Measurements from ENCODE around the gene ICA1.

ICA1 gene

DNA sequence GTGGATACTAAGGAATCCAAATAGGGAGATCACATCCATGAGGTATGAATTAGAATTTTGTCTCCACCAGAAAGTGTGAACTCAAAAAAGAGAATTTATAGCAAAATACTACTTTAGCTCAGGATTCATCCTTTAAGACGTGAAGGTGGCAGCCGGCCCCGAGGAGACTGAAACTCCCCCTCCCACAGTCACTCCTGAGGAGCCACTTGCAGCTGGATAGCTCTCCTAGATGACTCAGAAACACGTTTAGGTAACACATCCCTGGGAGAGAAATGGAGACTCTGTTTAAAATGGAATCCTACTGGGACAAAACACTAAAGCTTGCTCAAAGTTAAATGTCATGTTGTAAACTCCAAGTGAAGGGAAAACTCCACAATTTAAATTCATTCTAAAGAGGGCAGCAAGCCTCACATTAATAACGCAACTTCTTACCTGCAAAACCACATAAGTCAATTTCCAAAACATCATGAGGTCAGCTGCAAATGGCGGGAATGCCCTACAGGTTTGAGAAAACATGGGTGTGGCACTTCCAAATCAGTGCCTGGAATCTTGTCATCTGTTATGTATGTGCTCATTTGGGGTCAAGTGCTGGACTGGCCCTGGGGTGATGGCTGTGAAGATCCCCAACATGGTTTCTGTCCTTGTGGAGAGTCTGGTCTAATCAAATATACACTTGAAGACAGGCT is 46.2 kb downstream of the ICA1 start:
- H3F3A ChIP-seq (ENCODE audit: control insufficient read depth, insufficient read depth), result no peaks in the 10 kb centered on the region
- H4K20me1 ChIP-seq (ENCODE audit: control insufficient read depth, insufficient read depth, low read depth, low read length), result no peaks in the 10 kb centered on the region
- no peaks in the 10 kb centered on the region for H3K9me3 ChIP-seq (ENCODE audit: control insufficient read depth, insufficient read depth, low read length)
- peaks cover 3% of the 10 kb centered on the region; the same call in 1 of the 2 replicates for H3K27me3 ChIP-seq (ENCODE audit: control insufficient read depth, low read length)
- H3K4me2 ChIP-seq (ENCODE audit: low read length), result no peak overlapping the region
- H3K79me2 ChIP-seq (ENCODE audit: control insufficient read depth, low read length), result no peaks in the 10 kb centered on the region
- no peak overlapping the region for H3K27ac ChIP-seq (ENCODE audit: low read depth, low read length)
- H3K9me2 ChIP-seq (replicated peaks; ENCODE audit: control insufficient read depth, low read length), result no peaks in the 10 kb centered on the region
- no peak overlapping the region for H3K4me3 ChIP-seq (ENCODE audit: low read length)
- H3K4me1 ChIP-seq (ENCODE audit: control insufficient read depth, low read length), result 0 out of 2 replicates have a peak, but pooled peaks cover 3% of the 10 kb centered on the region
- H3K36me3 ChIP-seq (ENCODE audit: control insufficient read depth, low read length), result no peaks in the 10 kb centered on the region
- no peak for TF ChIP-seq EZH2phosphoT487 (IDR thresholded peaks at IDR 0.05; ENCODE audit: borderline replicate concordance, low read length)
- TF ChIP-seq, protein P1, sequence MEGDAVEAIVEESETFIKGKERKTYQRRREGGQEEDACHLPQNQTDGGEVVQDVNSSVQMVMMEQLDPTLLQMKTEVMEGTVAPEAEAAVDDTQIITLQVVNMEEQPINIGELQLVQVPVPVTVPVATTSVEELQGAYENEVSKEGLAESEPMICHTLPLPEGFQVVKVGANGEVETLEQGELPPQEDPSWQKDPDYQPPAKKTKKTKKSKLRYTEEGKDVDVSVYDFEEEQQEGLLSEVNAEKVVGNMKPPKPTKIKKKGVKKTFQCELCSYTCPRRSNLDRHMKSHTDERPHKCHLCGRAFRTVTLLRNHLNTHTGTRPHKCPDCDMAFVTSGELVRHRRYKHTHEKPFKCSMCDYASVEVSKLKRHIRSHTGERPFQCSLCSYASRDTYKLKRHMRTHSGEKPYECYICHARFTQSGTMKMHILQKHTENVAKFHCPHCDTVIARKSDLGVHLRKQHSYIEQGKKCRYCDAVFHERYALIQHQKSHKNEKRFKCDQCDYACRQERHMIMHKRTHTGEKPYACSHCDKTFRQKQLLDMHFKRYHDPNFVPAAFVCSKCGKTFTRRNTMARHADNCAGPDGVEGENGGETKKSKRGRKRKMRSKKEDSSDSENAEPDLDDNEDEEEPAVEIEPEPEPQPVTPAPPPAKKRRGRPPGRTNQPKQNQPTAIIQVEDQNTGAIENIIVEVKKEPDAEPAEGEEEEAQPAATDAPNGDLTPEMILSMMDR (IDR thresholded peaks at IDR 0.05; ENCODE audit: low read depth, low read length, poor library complexity, severe bottlenecking), result no peak

DNA sequence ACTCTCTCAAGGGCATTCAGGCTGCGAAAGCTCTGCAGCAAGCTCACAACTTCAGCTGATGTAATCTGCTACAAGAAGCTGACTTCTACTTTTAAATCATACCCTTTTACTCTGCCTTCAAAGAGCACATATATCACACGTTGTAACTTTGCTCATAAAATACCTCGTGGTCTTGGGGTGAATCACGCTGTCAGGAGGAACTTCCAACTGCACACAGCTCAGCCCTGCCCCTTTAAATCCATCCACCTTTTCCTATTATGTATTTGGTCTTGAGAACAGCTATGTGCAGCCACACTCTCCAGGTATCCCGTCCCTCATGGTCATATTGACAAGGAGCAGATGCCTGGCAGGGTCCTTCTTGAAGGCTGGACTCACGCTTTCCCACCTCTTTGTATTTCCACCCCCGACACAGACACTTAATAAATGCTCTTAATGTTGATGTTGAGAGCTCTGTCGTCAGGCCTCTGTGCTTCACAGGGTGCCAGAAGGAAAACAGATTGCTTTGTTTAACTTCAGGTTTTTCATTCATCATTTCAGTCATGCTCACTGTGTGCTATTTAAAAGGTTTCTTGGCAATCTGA is 47.6 kb downstream of the ICA1 start:
- H3K27me3 ChIP-seq (ENCODE audit: control insufficient read depth, low read length), result peaks cover 3% of the 10 kb centered on the region; the same call in 1 of the 2 replicates
- no peaks in the 10 kb centered on the region for H3K79me2 ChIP-seq (ENCODE audit: control insufficient read depth, low read length)
- H3K27ac ChIP-seq (ENCODE audit: low read depth, low read length), result no peak overlapping the region
- H3K4me1 ChIP-seq (ENCODE audit: control insufficient read depth, low read length), result 0 out of 2 replicates have a peak, but pooled peaks cover 3% of the 10 kb centered on the region
- TF ChIP-seq EZH2phosphoT487 (IDR thresholded peaks at IDR 0.05; ENCODE audit: borderline replicate concordance, low read length), result no peak
- TF ChIP-seq, protein P1 (IDR thresholded peaks at IDR 0.05; ENCODE audit: low read depth, low read length, poor library complexity, severe bottlenecking), result no peak
- H3K4me3 ChIP-seq (ENCODE audit: low read length), result no peak overlapping the region
- no peaks in the 10 kb centered on the region for H3K9me3 ChIP-seq (ENCODE audit: control insufficient read depth, insufficient read depth, low read length)
- no peaks in the 10 kb centered on the region for H4K20me1 ChIP-seq (ENCODE audit: control insufficient read depth, insufficient read depth, low read depth, low read length)
- H3K9me2 ChIP-seq (replicated peaks; ENCODE audit: control insufficient read depth, low read length), result no peaks in the 10 kb centered on the region
- no peaks in the 10 kb centered on the region for H3K36me3 ChIP-seq (ENCODE audit: control insufficient read depth, low read length)
- H3F3A ChIP-seq (ENCODE audit: control insufficient read depth, insufficient read depth), result no peaks in the 10 kb centered on the region
- H3K4me2 ChIP-seq (ENCODE audit: low read length), result no peak overlapping the region

DNA sequence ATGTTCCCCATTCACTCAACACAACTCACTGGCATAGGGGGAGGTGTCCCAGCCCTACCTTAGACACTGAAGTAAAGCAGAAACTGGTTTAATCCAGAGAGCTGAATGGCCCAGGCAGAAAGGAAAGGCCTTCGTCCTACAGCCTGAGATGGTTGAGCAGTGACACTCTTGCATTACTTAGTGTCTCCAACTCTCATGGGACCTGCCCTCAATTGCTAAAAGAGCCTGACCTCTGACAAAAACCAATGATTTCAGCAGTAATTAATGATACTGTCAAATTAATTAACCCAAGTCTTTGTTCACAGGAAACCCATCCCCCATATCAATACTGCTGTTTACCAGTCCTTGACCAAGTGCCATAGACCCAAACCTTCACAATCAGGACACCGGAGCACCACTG is 48.6 kb downstream of the ICA1 start:
- Histone ChIP-seq H3K36me3 (ENCODE audit: control insufficient read depth, low read length) (no peaks in the 10 kb centered on the region), H3K9me3 (ENCODE audit: control insufficient read depth, insufficient read depth, low read length) (no peaks in the 10 kb centered on the region), H3K4me2 (ENCODE audit: low read length) (no peak overlapping the region), H3K79me2 (ENCODE audit: control insufficient read depth, low read length) (no peaks in the 10 kb centered on the region), H3K27me3 (ENCODE audit: control insufficient read depth, low read length) (peaks cover 6% of the 10 kb centered on the region; the same call in 1 of the 2 replicates), H3K4me3 (ENCODE audit: low read length) (no peak overlapping the region), H4K20me1 (ENCODE audit: control insufficient read depth, insufficient read depth, low read depth, low read length) (no peaks in the 10 kb centered on the region), H3K4me1 (ENCODE audit: control insufficient read depth, low read length) (0 out of 2 replicates have a peak, but pooled peaks cover 3% of the 10 kb centered on the region), H3F3A (ENCODE audit: control insufficient read depth, insufficient read depth) (no peaks in the 10 kb centered on the region), H3K27ac (ENCODE audit: low read depth, low read length) (no peak overlapping the region), H3K9me2 (replicated peaks; ENCODE audit: control insufficient read depth, low read length) (no peaks in the 10 kb centered on the region)
- TF ChIP-seq, protein P1 (IDR thresholded peaks at IDR 0.05; ENCODE audit: low read depth, low read length, poor library complexity, severe bottlenecking), result no peak
- no peak for TF ChIP-seq EZH2phosphoT487 (IDR thresholded peaks at IDR 0.05; ENCODE audit: borderline replicate concordance, low read length)

Data from DOHH2 (cell line).